Glutamatergic neuron (in vitro differentiated cells): ENCODE data around the gene P3H4. TPM values are rescaled to one million over a fixed set of nuclear protein-coding genes. Genes with fewer than 3 reads are reported as not detected.

Experiments
- DNase-seq: peaks from one replicate; pipeline ENCODE4 v3.0.0; 2022
- H3K27ac Mint-ChIP-seq: one replicate; pipeline ENCODE4 v1.8.0; 2020; ENCODE audit warnings: mild to moderate bottlenecking, mixed read lengths, inconsistent platforms; ENCODE audit not compliant: unreplicated experiment
- H3K27me3 Mint-ChIP-seq: one replicate; pipeline ENCODE4 v1.8.0; 2020; ENCODE audit warnings: mild to moderate bottlenecking, moderate library complexity, mixed read lengths, inconsistent platforms; ENCODE audit not compliant: unreplicated experiment
- H3K36me3 Mint-ChIP-seq: one replicate; pipeline ENCODE4 v1.8.0; 2020; ENCODE audit warnings: mild to moderate bottlenecking, mixed read lengths, inconsistent platforms; ENCODE audit not compliant: unreplicated experiment
- H3K4me1 Mint-ChIP-seq: one replicate; pipeline ENCODE4 v1.8.0; 2020; ENCODE audit warnings: mild to moderate bottlenecking, low read depth, mixed read lengths, inconsistent platforms; ENCODE audit not compliant: unreplicated experiment
- H3K4me3 Mint-ChIP-seq: one replicate; pipeline ENCODE4 v1.8.0; 2020; ENCODE audit warnings: mild to moderate bottlenecking, mixed read lengths, inconsistent platforms; ENCODE audit not compliant: unreplicated experiment
- H3K9me3 Mint-ChIP-seq: one replicate; pipeline ENCODE4 v1.8.0; 2020; ENCODE audit warnings: mild to moderate bottlenecking, moderate library complexity, mixed read lengths, inconsistent platforms; ENCODE audit not compliant: unreplicated experiment
- total RNA-seq: library from RNA; stranded (reverse); fragmentation: NEBNext Ultra II Directional; extraction: Animal tissue kit (Norgen Biotek cat#: 25700); gene quantifications from one replicate; pipeline ENCODE4 v1.2.1, GENCODE V29; 2021; ENCODE audit not compliant: unreplicated experiment
- TF ChIP-seq, protein P1 (sequence below): fragments of 200-600 bp; sonication (generic); IDR thresholded peaks from one replicate; pipeline ENCODE4 v1.5.0; 2021; ENCODE audit not compliant: partially characterized antibody, unreplicated experiment

P3H4 gene
- total RNA-seq, 1 donor from 2014 or later, result 5.6 TPM

DNA sequence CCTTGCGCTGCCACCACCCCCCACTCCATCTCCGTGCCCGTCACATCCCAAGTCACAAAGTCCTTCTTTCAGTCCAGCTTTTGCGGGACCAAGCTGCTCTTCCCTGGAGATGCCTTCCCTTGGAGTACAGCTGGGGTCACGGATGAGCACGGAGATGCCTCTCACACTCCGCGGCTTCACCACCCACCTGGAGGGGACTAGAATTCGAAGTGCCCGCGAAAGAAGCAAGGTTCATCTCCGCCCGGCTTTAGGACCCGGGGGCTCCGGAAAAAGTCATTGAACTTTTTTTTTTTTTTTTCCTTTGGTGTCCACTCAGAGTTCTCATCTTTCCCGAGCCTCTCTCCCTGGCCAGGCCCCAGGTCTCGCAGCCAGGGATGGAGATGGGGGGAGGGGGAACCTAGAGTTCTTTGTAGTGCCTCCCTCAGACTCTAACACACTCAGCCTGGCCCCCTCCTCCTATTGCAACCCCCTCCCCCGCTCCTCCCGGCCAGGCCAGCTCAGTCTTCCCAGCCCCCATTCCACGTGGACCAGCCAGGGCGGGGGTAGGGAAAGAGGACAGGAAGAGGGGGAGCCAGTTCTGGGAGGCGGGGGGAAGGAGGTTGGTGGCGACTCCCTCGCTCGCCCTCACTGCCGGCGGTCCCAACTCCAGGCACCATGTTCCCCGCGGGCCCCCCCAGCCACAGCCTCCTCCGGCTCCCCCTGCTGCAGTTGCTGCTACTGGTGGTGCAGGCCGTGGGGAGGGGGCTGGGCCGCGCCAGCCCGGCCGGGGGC lies 817 bp upstream of the P3H4 start, which contains the start of gene FKBP10:
TSS of gene FKBP10 (plus strand) at position 624 of the 771 bp plus-strand sequence. CDS start at position 655, 31 bp downstream.
- Mint-ChIP-seq H3K4me3 (peak within 1 kb of the TSS; percentile 96), H3K9me3 (peaks cover 3% of the 10 kb centered on the region), H3K4me1 (no peaks in the 10 kb centered on the region), H3K36me3 (no peaks in the 10 kb centered on the region), H3K27ac (peak within 1 kb of the TSS; percentile 46), H3K27me3 (peaks cover 11% of the 10 kb centered on the region)
- peak; percentile 65 for DNase-seq
- TF ChIP-seq, protein P1, sequence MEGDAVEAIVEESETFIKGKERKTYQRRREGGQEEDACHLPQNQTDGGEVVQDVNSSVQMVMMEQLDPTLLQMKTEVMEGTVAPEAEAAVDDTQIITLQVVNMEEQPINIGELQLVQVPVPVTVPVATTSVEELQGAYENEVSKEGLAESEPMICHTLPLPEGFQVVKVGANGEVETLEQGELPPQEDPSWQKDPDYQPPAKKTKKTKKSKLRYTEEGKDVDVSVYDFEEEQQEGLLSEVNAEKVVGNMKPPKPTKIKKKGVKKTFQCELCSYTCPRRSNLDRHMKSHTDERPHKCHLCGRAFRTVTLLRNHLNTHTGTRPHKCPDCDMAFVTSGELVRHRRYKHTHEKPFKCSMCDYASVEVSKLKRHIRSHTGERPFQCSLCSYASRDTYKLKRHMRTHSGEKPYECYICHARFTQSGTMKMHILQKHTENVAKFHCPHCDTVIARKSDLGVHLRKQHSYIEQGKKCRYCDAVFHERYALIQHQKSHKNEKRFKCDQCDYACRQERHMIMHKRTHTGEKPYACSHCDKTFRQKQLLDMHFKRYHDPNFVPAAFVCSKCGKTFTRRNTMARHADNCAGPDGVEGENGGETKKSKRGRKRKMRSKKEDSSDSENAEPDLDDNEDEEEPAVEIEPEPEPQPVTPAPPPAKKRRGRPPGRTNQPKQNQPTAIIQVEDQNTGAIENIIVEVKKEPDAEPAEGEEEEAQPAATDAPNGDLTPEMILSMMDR, result no peak

DNA sequence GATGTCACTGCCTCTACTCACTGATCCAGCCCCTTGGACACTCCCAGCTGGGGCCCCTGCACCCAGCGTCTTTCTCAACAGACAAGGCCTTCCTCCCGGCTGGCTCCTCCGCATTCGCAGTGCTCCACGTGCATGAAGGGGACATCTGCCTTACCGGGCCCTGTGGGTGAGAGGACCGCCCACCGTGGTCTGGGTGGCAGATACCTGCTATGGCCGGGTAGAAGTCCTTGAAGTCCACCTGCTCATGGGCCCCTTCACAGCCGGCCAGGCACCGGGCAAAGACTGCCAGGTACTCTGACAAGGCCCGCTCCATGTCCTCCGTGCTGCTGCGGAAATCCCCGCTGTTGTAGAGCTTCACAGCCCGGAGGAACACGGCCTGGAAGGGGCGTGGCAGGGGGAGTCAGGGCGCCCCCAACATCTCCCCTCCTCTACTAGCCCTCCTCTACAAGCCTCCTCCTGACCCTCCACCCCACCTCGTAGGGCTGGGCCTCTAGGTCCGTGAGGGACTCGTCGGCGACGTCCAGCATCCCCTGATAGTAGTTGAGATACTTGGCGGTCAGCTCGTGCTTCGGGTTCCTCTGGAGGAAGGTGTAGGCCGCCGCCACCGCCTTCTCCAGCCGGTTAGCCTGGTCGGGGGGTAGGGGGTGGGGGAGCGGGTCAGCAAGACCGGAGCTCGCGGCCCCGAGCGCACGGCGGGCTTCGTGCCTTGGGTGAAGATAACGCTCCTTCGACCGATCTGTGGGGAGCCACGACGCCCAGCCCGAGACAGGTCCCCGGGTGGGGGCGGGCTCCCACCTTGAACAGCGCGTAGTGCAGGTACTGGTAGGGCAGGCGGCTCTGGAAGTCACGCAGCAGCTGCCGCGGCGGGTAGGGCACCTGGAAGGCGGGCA lies 845 bp downstream of the P3H4 start:
- Mint-ChIP-seq H3K27me3 (peaks cover 11% of the 10 kb centered on the region), H3K9me3 (peaks cover 3% of the 10 kb centered on the region), H3K4me1 (no peaks in the 10 kb centered on the region), H3K27ac (no peak overlapping the region), H3K36me3 (no peaks in the 10 kb centered on the region), H3K4me3 (peak overlapping the region; percentile 63)
- DNase-seq, result no peak
- TF ChIP-seq, protein P1, result no peak

DNA sequence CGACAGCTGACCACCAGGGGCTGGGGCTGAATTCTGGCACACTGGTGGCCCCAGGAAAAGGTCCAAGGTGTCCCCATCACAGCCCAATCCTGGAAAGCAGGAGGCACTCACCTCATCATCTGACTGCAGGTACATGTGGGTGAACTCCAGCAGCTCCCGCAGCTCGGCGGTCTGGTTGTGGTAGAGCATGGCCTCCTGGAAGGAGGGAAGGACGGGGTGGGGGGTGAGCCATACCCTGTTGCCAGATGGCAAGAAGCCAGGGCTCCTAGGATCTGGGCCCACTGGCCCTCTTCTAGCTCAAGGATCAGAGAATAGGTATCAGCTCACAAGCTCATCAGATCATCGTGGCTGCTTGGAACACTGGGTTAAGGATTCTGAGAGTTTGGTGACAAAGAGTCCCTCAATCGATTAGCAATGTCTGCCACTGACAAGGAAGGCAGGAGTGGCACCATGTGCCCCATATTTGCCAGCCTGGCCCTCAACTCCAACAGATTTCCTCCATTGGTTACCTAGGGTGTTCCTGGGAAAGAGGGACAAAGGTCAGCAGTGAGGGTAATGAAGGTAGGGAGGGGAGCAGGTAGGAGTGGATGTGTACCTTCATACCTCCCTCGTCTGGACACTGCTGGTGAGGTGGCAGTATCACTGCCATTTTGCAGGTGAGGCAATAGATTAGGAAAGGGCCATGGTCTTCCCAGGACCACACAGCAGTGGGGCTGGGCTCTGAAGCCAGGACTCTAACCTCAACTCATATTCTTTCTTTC lies 4.9 kb downstream of the P3H4 start:
- H3K4me3 Mint-ChIP-seq, result no peak overlapping the region
- no peak for DNase-seq
- no peaks in the 10 kb centered on the region for H3K4me1 Mint-ChIP-seq
- H3K9me3 Mint-ChIP-seq, result no peaks in the 10 kb centered on the region
- no peak overlapping the region for H3K27ac Mint-ChIP-seq
- H3K36me3 Mint-ChIP-seq, result no peaks in the 10 kb centered on the region
- peaks cover 2% of the 10 kb centered on the region for H3K27me3 Mint-ChIP-seq
- TF ChIP-seq, protein P1, result no peak

DNA sequence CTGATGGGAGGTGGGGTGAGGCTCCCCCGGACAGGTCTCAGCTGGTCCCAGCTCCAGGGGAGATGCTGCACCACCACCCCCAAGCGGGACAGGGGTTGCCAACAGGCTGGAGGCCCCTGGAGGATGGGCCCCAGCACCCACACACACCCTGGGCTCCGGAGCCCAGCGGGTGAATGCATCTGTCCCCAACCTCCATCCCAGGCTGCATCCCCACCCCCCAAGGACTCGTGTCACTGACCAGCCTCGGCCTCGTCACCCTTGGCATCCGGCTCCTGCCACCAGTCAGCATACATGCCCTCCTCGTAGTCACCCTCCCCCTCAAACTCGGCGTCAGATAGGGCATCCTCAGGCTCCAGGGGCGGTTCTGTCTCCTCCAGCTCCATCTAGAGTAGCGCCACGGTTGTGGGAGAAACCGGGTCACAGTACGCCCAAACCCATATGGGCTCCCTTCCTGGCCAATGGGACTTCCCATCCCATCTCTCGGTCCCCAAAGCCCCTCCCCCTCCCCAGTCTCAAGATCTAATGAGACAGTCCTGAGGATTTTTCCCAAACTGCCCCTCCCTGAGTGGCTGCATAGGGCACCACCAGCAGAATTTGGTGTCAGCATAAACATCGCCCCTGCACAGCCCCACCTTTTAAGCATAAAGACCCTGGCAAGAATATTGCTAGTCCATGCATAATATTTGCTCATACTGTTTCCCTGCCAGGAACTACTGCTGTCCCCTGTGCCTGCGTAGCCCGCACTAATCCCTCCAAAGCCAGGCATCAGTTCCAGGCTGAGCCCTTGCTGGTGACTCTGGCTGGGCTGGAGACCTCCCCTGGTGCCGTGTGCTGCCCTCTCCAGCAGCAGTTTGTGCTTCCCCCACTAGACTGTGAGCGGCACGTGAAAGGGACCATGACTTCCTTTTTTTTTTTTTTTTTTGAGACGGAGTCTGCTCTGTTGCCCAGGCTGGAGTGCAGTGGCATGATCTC lies 8.4 kb downstream of the P3H4 start:
- no peak overlapping the region for H3K4me3 Mint-ChIP-seq
- DNase-seq, result no peak
- no peaks in the 10 kb centered on the region for H3K36me3 Mint-ChIP-seq
- no peak overlapping the region for H3K27ac Mint-ChIP-seq
- TF ChIP-seq, protein P1, result no peak
- H3K9me3 Mint-ChIP-seq, result peaks cover 5% of the 10 kb centered on the region
- peaks cover 3% of the 10 kb centered on the region for H3K4me1 Mint-ChIP-seq
- peaks cover 4% of the 10 kb centered on the region for H3K27me3 Mint-ChIP-seq
